Muscle layer of colon (tissue), 2 donors: ENCODE data around the gene OTX2.
A peak's percentile ranks its signal among the peaks of the same experiment; 100 is the strongest.

Experiments
- H3K27ac ChIP-seq: one replicate; pipeline ENCODE4 v1.7.0; 2013; ENCODE audit warnings: low read depth, mild to moderate bottlenecking, low read length, moderate library complexity
- H3K27me3 ChIP-seq, 2 donors: one replicate each; pipeline ENCODE4 v1.7.0; 2013; ENCODE audit warnings: low read length in 2 of 2, mild to moderate bottlenecking in 2 of 2; ENCODE audit not compliant: insufficient read depth in 2 of 2, control insufficient read depth in 1 of 2
- H3K36me3 ChIP-seq: one replicate; pipeline ENCODE4 v1.7.0; 2013; ENCODE audit warnings: mild to moderate bottlenecking, low read length; ENCODE audit not compliant: insufficient read depth
- H3K4me1 ChIP-seq: one replicate; pipeline ENCODE4 v1.7.0; 2013; ENCODE audit warnings: mild to moderate bottlenecking, low read length; ENCODE audit not compliant: insufficient read depth
- H3K4me3 ChIP-seq, 2 donors: one replicate each; pipeline ENCODE4 v1.7.0; 2013; ENCODE audit warnings: low read length in 2 of 2, low read depth in 1 of 2, mild to moderate bottlenecking in 1 of 2, moderate library complexity in 1 of 2
- H3K9ac ChIP-seq: one replicate; pipeline ENCODE4 v1.7.0; 2013; ENCODE audit warnings: low read length
- H3K9me3 ChIP-seq: one replicate; pipeline ENCODE4 v1.7.0; 2013; ENCODE audit warnings: mild to moderate bottlenecking, low read length
- donor health status: abdominal sarcoma.
- donor health status: Adenocarcinoma of cecum.

Gene OTX2

DNA sequence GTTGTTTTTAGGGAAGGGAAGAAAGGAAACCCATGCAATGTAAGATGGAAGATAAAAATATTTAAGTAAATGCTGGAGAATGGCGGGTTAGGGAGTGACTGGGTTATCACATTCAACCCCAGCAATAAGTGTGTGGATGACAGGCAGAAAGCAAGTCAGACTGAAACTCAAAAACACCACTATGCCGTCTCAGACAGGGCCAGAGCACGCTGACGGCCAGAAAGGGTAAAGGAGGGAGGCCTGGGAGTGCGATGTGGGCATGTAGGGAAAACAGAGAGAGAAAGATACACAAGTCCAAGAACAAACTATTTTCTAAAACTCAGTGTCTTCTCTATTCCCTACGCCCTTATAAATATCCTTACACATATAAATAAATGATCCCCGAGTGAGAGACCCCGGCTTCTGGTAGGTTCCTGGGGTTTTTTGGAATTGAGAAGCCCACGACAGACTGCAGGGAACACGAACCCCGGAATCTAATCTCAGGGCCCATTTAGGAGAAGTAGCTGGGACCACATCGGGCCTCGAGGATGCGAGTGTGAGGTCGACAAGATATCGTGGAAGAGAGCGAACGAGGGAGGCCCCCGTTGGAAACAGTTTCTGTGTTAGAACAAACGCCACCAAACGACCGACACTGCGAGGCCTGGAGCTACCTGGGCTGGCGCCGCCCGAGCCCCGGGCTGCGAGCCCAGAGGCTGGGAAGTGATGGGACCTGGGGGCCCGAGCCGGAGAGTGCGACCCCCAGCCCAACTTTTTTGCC is 735 bp upstream of the OTX2 start:
- Histone ChIP-seq H3K27me3 (peaks cover 95 to 97% of the 10 kb centered on the region in 2 donors), H3K36me3 (no peaks in the 10 kb centered on the region), H3K4me1 (peaks cover 10% of the 10 kb centered on the region)

DNA sequence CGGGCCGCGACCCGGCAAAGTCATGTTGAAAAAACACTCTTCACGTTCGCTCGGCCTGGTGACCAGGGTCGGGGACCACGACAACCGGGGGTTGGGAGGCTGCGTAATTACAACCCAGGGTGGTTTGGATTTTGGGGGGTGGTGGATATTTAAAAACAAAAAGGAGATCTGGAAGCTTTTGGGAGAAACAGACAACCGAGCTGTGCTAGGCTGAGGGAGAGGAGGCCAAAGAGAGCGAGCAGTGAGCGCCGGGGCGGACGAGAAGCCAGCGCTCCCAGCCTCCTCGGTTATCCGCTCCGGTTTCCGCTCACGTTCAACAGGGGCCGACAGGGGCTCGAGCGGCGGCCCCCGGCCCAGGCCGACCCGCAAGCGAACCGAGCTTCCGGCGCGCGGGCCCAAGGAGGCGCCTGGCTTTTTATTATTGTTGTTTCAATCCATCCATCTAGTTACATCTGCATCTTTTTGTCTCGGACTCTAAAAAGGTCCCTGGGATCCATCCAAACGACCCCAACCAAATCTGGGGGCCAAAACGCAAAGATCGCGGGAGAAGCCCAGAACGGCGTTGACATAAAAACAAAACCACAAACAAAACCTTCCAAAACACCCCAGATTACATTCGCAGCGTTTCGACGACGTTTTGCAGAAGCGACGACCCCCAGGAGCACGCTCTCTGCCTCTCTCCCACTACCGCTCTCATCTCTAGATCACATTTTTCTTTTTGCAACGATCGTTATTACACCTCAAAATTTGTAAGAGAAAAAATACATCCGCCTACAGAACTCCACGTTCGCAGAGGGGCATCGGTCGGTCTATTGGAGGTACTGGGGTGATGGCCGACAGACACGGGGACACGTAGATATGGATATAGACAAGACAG is 771 bp downstream of the OTX2 start:
- Histone ChIP-seq H3K4me1 (peaks cover 10% of the 10 kb centered on the region), H3K4me3 (peak overlapping the region in 1 of 2 donors; percentile 0), H3K9me3 (no peaks in the 10 kb centered on the region), H3K27me3 (peaks cover 93 to 95% of the 10 kb centered on the region in 2 donors), H3K9ac (no peak overlapping the region), H3K36me3 (no peaks in the 10 kb centered on the region), H3K27ac (no peak overlapping the region)

More for the DNA sequence above, 735 bp upstream of the OTX2 start:
- Histone ChIP-seq H3K9me3 (no peaks in the 10 kb centered on the region), H3K9ac (no peak overlapping the region), H3K27ac (no peak overlapping the region), H3K4me3 (no peak overlapping the region)

DNA sequence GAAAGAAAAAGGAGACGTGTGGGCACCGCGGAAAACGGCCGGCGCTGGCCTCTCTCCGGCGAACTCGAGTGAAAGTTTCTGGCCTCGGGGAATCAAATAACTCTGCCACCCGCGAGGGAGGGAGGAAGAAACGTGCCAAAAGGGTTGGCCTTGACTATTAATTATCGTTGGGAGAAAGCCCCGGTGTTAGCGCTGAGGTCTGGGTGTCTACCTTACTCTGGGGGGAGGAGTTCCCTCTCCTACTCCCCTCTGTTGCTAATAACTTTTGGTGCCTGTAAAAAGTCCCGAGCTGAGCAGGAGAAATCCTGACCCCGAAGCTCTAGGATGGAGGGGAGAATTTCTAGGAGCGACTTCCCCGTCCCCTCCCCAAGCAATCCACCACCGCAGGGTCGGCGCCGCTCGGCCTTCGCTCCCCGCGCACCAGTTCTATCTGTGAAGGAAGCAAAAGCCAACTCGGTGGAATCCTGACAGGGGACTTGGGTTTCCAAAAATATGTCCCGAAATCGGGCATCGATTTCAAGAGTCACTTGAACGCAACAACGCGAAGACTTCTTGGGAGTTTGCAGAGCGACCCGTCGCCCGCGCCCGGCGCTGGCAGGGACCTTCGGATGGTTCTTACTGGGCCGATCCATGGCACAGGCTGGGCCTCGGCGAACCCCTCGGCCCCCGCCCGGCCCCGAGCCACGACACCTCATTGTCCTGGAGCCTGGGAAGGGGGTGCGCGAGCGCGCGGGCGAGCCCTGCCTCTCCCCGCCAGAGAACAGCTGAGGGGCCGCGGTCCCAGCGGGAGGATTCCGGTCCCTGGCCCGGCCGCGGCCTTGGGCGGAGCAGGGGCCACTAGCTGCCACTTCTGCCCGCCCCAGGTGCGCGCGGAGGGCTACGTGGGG is 1.7 kb downstream of the OTX2 start:
- peaks cover 93 to 96% of the 10 kb centered on the region in 2 donors for H3K27me3 ChIP-seq
- H3K27ac ChIP-seq, result no peak overlapping the region
- H3K9ac ChIP-seq, result no peak overlapping the region
- H3K4me1 ChIP-seq, result peaks cover 10% of the 10 kb centered on the region
- peak overlapping the region; percentile 5 to 47 for H3K4me3 ChIP-seq
- H3K36me3 ChIP-seq, result no peaks in the 10 kb centered on the region
- no peaks in the 10 kb centered on the region for H3K9me3 ChIP-seq

DNA sequence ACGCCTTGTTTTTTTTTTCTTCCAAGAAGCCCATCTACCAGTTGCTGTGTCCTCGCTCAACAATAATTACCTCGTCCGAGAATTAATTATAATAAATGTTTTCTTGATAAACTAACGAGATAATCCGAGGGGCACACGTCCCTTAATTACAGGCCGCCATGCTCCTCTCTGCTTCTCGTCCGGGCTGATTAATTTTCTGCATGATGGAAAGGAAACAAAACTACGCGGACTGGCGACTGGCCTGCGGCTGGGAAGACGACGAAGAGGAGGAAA is 2.2 kb downstream of the OTX2 start:
- H3K4me1 ChIP-seq, result peaks cover 10% of the 10 kb centered on the region
- H3K9me3 ChIP-seq, result no peaks in the 10 kb centered on the region
- no peak overlapping the region for H3K9ac ChIP-seq
- no peaks in the 10 kb centered on the region for H3K36me3 ChIP-seq
- H3K27ac ChIP-seq, result no peak overlapping the region
- H3K4me3 ChIP-seq, result peak overlapping the region; percentile 5 to 47
- peaks cover 95% of the 10 kb centered on the region in 2 donors for H3K27me3 ChIP-seq

DNA sequence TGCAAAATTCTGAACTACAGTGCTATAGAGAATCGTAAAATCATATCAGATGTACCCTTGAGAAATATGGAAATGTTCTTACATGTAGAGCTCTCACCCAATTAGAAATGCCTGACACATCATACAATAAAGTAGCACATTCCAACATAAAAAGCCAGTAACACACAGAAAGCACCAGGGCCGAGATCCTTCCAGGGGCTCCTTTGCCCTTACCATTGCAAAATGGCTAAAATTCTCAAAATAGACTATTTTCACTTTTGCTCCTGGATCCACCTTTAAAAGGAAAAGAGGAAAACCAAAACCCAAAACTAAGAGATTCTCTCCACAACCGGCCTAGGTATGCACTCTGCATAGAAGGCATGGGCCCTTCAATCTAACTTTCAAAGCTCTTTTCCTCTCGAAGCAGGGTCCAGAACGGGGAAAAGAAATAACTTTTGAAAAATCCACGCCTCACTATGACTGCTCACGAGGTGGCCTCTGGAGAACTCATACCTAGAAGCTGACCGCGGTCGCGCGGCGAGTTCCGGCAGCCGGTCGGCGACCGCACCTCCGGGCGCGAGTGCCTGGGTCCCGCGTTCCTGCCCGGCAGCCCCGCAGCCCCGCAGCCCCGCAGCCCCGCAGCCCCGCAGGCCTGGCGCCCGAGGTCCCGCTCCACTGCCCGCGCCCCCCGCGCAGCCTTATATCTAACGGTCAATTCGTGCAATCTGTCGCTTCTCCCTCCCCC is 2.7 kb downstream of the OTX2 start:
- H3K4me3 ChIP-seq, result peak overlapping the region in 1 of 2 donors; percentile 5

DNA sequence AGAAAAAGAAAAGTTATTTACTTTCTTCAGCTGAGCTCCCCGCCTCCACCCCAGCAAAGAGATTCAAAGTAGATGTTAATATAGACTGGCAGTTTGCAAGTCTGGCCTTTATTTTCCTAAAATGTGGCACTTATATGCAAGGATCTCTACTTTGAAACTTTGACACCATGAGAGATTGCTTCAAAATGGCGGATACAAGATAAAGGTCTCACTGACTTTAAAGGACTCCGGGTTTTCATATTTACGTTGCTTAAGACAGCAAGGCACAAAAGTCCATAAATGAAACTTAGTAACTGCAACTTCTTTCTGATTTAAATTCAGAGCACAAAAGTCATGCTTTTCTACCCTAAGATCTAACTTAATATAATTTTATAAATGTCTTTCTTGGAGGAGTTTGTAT is 3.5 kb downstream of the OTX2 start:
- Histone ChIP-seq H3K9me3 (no peaks in the 10 kb centered on the region), H3K27me3 (peaks cover 89 to 96% of the 10 kb centered on the region in 2 donors), H3K4me3 (no peak overlapping the region), H3K4me1 (peaks cover 10% of the 10 kb centered on the region), H3K9ac (no peak overlapping the region), H3K36me3 (no peaks in the 10 kb centered on the region), H3K27ac (no peak overlapping the region)

More for the DNA sequence above, 2.7 kb downstream of the OTX2 start:
- no peak overlapping the region for H3K9ac ChIP-seq
- no peak overlapping the region for H3K27ac ChIP-seq
- H3K4me1 ChIP-seq, result peaks cover 10% of the 10 kb centered on the region
- H3K27me3 ChIP-seq, result peaks cover 93 to 94% of the 10 kb centered on the region in 2 donors
- no peaks in the 10 kb centered on the region for H3K36me3 ChIP-seq
- H3K9me3 ChIP-seq, result no peaks in the 10 kb centered on the region

DNA sequence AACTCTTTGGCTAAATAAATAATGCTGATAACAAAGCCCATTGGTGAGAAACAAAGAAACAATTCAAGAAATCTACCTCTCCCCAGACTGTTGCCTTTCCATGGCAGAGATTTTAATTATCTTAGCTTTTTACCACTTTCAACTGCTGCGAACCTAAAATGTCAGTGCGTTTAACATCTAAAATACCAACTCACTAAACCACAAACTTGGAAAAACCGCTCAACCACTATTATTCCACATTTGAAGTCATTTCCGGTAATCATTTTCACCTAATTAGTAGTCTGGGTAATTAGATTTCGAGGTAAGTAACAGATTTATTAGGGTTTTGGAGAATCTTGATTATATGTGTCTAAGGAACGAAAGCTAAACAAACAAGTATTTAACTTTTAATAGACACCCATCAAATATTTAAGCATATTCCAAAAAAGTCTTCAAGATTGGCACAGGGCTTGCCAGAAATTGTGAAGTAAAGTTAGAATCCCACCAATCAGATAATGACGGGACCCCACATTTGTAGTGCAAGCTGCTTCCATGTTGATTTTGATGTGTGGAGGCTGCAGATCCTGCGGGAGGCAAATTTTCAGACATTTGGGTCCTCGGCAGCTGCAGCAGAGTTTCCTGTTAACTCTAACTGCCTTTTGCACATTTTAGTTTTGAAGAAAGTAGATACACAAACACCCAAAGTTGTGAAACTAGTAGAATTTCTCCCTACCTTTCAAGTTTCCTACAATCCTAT is 4.1 kb downstream of the OTX2 start:
- Histone ChIP-seq H3K4me3 (no peak overlapping the region), H3K9me3 (no peaks in the 10 kb centered on the region), H3K36me3 (no peaks in the 10 kb centered on the region), H3K27ac (no peak overlapping the region), H3K4me1 (peaks cover 10% of the 10 kb centered on the region), H3K27me3 (peaks cover 89 to 96% of the 10 kb centered on the region in 2 donors), H3K9ac (no peak overlapping the region)

DNA sequence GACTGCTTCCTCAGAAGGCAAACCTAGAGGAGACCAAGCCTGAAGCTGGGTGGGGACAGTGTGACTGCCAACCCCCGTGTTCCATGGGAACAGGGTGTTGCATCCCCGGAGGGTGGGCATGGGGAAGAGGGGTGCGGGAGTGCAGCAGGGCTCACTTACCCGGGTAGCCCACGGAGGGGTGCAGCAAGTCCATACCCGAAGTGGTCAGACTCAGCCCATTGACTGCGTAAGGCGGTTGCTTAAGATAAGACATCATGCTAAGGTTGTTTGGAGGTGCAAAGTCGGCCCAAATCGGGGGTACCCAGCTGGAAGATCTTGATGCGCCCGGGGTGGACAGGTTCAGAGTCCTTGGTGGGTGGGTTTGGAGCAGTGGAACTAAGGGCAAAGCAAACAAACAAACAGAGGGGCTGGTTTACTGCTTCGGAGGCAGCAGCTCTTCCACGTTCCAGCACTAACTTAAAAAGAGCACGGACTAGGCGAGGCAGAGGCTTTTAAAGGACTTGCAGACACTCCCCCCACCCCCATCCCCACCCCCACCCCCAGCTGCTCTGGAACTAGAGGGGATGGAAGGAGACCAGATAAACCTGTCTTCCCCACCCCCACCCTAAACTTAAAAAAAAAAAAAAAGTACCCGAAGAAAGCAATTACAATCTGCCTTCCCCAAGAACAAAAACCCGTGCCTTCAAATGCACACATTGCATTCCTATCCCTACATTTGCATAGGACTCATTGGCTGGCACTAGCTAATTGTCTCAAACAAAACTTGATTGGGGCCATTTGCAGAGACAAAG is 4.9 kb downstream of the OTX2 start:
- peaks cover 83 to 93% of the 10 kb centered on the region in 2 donors for H3K27me3 ChIP-seq

DNA sequence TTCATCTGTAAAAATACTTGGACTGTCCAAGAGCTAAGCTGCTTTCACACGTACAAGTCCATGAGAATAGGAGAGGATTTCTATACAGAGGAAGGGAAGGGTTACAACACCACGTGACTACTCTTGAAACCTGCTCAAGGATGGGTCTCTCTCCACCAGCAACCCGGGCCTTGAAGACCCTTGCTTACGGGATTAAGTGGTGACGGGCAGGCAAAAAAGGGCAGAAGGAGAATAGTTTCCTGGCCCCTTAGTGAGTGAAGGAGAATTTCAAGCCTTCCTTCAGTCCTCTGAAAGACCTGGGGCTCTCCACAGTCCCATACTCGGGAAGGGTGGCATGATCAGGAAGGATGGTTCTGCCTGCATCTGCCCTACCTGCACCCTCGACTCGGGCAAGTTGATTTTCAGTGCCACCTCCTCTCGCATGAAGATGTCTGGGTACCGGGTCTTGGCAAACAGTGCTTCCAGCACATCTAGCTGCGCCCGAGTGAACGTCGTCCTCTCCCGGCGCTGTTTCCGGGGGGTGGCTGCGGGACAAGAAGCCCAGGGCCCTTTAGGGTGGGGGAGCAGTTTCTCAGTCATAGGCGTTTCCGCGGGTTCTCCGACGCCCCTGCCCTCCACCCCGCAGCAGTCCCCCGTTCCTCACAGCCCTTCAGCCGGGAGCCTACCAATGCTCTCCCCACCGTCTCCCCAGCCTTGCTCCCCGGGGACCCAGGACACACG is 6.3 kb downstream of the OTX2 start:
- Histone ChIP-seq H3K27me3 (peaks cover 79 to 91% of the 10 kb centered on the region in 2 donors), H3K36me3 (no peaks in the 10 kb centered on the region), H3K4me3 (no peak overlapping the region), H3K27ac (no peak overlapping the region), H3K9ac (no peak overlapping the region), H3K9me3 (no peaks in the 10 kb centered on the region), H3K4me1 (peaks cover 8% of the 10 kb centered on the region)

More for the DNA sequence above, 4.9 kb downstream of the OTX2 start:
- Histone ChIP-seq H3K4me1 (peaks cover 10% of the 10 kb centered on the region), H3K9me3 (no peaks in the 10 kb centered on the region), H3K36me3 (no peaks in the 10 kb centered on the region), H3K9ac (no peak overlapping the region), H3K4me3 (no peak overlapping the region), H3K27ac (no peak overlapping the region)
